Measurements from ENCODE around the gene ASF1A. TPM values are rescaled to one million over a fixed set of nuclear protein-coding genes. Genes with fewer than 3 reads are reported as not detected.
A peak's percentile ranks its signal among the peaks of the same experiment; 100 is the strongest.

The ASF1A gene
- total and polyA plus RNA-seq, 2 of the 13 experiments (the other 11 are each of a cell fraction or from before 2014, with no cell fraction given): 14.5 to 49.9 TPM

- TF ChIP-seq HMGXB4 (CRISPR knock-in tag; IDR thresholded peaks at IDR 0.05; ENCODE audit: borderline replicate concordance in 1 of 2, low read depth in 1 of 2): peak; percentile 91 to 97; a peak in 3 of 4 replicates
- TF ChIP-seq TOPORS (CRISPR knock-in tag; IDR thresholded peaks at IDR 0.05): peak; percentile 82
- peak; percentile 89 for TF ChIP-seq THAP11 (CRISPR knock-in tag; IDR thresholded peaks at IDR 0.05)
- TF ChIP-seq FOXO1 (CRISPR knock-in tag; IDR thresholded peaks at IDR 0.05): peak; percentile 65
- TF ChIP-seq, protein P1, sequence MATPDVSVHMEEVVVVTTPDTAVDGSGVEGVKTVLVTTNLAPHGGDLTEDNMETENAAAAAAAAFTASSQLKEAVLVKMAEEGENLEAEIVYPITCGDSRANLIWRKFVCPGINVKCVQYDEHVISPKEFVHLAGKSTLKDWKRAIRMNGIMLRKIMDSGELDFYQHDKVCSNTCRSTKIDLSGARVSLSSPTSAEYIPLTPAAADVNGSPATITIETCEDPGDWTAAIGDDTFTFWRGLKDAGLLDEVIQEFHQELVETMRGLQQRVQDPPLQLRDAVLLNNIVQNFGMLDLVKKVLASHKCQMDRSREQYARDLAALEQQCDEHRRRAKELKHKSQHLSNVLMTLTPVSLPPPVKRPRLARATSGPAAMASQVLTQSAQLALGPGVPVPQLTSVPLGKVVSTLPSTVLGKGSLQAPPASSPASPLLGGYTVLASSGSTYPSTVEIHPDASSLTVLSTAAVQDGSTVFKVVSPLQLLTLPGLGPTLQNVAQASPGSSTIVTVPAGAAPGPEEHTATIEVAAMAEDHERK (CRISPR knock-in tag; IDR thresholded peaks at IDR 0.05; ENCODE audit: low read depth): 0 out of 2 replicates have a peak, but pooled peaks have one; percentile 35
- TF ChIP-seq SIX4 (CRISPR knock-in tag; IDR thresholded peaks at IDR 0.05): no peak
- TF ChIP-seq ZNF121 (CRISPR knock-in tag; IDR thresholded peaks at IDR 0.05): no peak
- no peak for TF ChIP-seq ZNF274 (CRISPR knock-in tag; IDR thresholded peaks at IDR 0.05)
- no peak for TF ChIP-seq MBD4 (IDR thresholded peaks at IDR 0.05; ENCODE audit: borderline replicate concordance, low read length)
- TF ChIP-seq BORCS8-MEF2B (CRISPR knock-in tag; IDR thresholded peaks at IDR 0.05): peak; percentile 52; the same call in 1 of the 2 replicates
- TF ChIP-seq, protein P2, sequence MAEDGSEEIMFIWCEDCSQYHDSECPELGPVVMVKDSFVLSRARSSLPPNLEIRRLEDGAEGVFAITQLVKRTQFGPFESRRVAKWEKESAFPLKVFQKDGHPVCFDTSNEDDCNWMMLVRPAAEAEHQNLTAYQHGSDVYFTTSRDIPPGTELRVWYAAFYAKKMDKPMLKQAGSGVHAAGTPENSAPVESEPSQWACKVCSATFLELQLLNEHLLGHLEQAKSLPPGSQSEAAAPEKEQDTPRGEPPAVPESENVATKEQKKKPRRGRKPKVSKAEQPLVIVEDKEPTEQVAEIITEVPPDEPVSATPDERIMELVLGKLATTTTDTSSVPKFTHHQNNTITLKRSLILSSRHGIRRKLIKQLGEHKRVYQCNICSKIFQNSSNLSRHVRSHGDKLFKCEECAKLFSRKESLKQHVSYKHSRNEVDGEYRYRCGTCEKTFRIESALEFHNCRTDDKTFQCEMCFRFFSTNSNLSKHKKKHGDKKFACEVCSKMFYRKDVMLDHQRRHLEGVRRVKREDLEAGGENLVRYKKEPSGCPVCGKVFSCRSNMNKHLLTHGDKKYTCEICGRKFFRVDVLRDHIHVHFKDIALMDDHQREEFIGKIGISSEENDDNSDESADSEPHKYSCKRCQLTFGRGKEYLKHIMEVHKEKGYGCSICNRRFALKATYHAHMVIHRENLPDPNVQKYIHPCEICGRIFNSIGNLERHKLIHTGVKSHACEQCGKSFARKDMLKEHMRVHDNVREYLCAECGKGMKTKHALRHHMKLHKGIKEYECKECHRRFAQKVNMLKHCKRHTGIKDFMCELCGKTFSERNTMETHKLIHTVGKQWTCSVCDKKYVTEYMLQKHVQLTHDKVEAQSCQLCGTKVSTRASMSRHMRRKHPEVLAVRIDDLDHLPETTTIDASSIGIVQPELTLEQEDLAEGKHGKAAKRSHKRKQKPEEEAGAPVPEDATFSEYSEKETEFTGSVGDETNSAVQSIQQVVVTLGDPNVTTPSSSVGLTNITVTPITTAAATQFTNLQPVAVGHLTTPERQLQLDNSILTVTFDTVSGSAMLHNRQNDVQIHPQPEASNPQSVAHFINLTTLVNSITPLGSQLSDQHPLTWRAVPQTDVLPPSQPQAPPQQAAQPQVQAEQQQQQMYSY (CRISPR knock-in tag; IDR thresholded peaks at IDR 0.05): peak; percentile 92
- no peak for TF ChIP-seq ATRX (CRISPR knock-in tag; IDR thresholded peaks at IDR 0.05; ENCODE audit: borderline replicate concordance)
- TF ChIP-seq ZNF646 (CRISPR knock-in tag; IDR thresholded peaks at IDR 0.05): no peak
- no peak for TF ChIP-seq ZNF883 (CRISPR knock-in tag; IDR thresholded peaks at IDR 0.05; ENCODE audit: not compliant biosample characterization)
- TF ChIP-seq CENPX (CRISPR knock-in tag; IDR thresholded peaks at IDR 0.05): no peak
- TF ChIP-seq GATAD1 (CRISPR knock-in tag; IDR thresholded peaks at IDR 0.05): peak; percentile 92
Measured at GRCh38 chr6:118893807-118894424, at the start of gene ASF1A (continued).
